ENCODE measurements around the gene ZBTB39.

The ZBTB39 gene

GRCh38 chr12:57010627-57011247 is 4.4 kb upstream of the ZBTB39 start:
- H3K4me2 ChIP-seq (ENCODE audit: low read length), result no peak overlapping the region
- H3K9me3 ChIP-seq (ENCODE audit: insufficient read depth, low read length), result no peaks in the 10 kb centered on the region

GRCh38 chr12:57009949-57010626 is 3.7 kb upstream of the ZBTB39 start:
- Histone ChIP-seq H3K36me3 (replicated peaks; ENCODE audit: low read depth, low read length) (no peaks in the 10 kb centered on the region), H3K9me3 (ENCODE audit: insufficient read depth, low read length) (no peaks in the 10 kb centered on the region), H4K20me1 (ENCODE audit: insufficient read depth, low read length) (no peaks in the 10 kb centered on the region), H3K9ac (ENCODE audit: low read length) (no peak overlapping the region), H2AFZ (ENCODE audit: low read depth, low read length) (no peak overlapping the region), H3K27me3 (ENCODE audit: low read depth, low read length) (peaks cover 18% of the 10 kb centered on the region), H3K4me1 (ENCODE audit: low read length) (peaks cover 47% of the 10 kb centered on the region), H3K79me2 (ENCODE audit: low read length) (peaks cover 11% of the 10 kb centered on the region), H3K4me2 (ENCODE audit: low read length) (no peak overlapping the region), H3K4me3 (ENCODE audit: low read length) (no peak overlapping the region), H3K27ac (ENCODE audit: low read length) (no peak overlapping the region)
- no peak for TF ChIP-seq CTCF (IDR thresholded peaks at IDR 0.05; ENCODE audit: low read depth, low read length)
- no peak for TF ChIP-seq EZH2phosphoT487 (IDR thresholded peaks at IDR 0.05; ENCODE audit: low read depth)

More at GRCh38 chr12:57010627-57011247, 4.4 kb upstream of the ZBTB39 start:
- no peak overlapping the region for H2AFZ ChIP-seq (ENCODE audit: low read depth, low read length)
- peaks cover 42% of the 10 kb centered on the region for H3K4me1 ChIP-seq (ENCODE audit: low read length)
- no peak overlapping the region for H3K9ac ChIP-seq (ENCODE audit: low read length)
- peaks cover 24% of the 10 kb centered on the region for H3K27me3 ChIP-seq (ENCODE audit: low read depth, low read length)
- H3K36me3 ChIP-seq (replicated peaks; ENCODE audit: low read depth, low read length), result no peaks in the 10 kb centered on the region
- H3K27ac ChIP-seq (ENCODE audit: low read length), result no peak overlapping the region
- TF ChIP-seq CTCF (IDR thresholded peaks at IDR 0.05; ENCODE audit: low read depth, low read length) (no peak), EZH2phosphoT487 (IDR thresholded peaks at IDR 0.05; ENCODE audit: low read depth) (no peak)
- no peak overlapping the region for H3K4me3 ChIP-seq (ENCODE audit: low read length)
- H3K79me2 ChIP-seq (ENCODE audit: low read length), result peaks cover 5% of the 10 kb centered on the region
- no peaks in the 10 kb centered on the region for H4K20me1 ChIP-seq (ENCODE audit: insufficient read depth, low read length)

GRCh38 chr12:57008178-57008577 is 1.8 kb upstream of the ZBTB39 start:
- Histone ChIP-seq H2AFZ (ENCODE audit: low read depth, low read length) (no peak overlapping the region), H3K27ac (ENCODE audit: low read length) (no peak overlapping the region), H3K4me3 (ENCODE audit: low read length) (no peak overlapping the region), H4K20me1 (ENCODE audit: insufficient read depth, low read length) (0 out of 2 replicates have a peak, but pooled peaks cover 3% of the 10 kb centered on the region), H3K27me3 (ENCODE audit: low read depth, low read length) (no peaks in the 10 kb centered on the region), H3K36me3 (replicated peaks; ENCODE audit: low read depth, low read length) (peaks cover 11% of the 10 kb centered on the region), H3K79me2 (ENCODE audit: low read length) (peaks cover 25% of the 10 kb centered on the region), H3K9ac (ENCODE audit: low read length) (no peak overlapping the region), H3K4me1 (ENCODE audit: low read length) (peaks cover 42% of the 10 kb centered on the region), H3K9me3 (ENCODE audit: insufficient read depth, low read length) (no peaks in the 10 kb centered on the region), H3K4me2 (ENCODE audit: low read length) (no peak overlapping the region)
- no peak for TF ChIP-seq EZH2phosphoT487 (IDR thresholded peaks at IDR 0.05; ENCODE audit: low read depth)
- peak; percentile 79 for TF ChIP-seq CTCF (IDR thresholded peaks at IDR 0.05; ENCODE audit: low read depth, low read length)

- Histone ChIP-seq H4K20me1 (ENCODE audit: insufficient read depth, low read length) (peaks cover 5% of the 10 kb centered on the region; the same call in 1 of the 2 replicates), H3K4me1 (ENCODE audit: low read length) (peaks cover 30% of the 10 kb centered on the region), H3K9me3 (ENCODE audit: insufficient read depth, low read length) (no peaks in the 10 kb centered on the region), H3K27ac (ENCODE audit: low read length) (no peak overlapping the region), H3K79me2 (ENCODE audit: low read length) (peaks cover 27% of the 10 kb centered on the region), H3K36me3 (replicated peaks; ENCODE audit: low read depth, low read length) (peaks cover 11% of the 10 kb centered on the region), H2AFZ (ENCODE audit: low read depth, low read length) (peak overlapping the region; percentile 93), H3K27me3 (ENCODE audit: low read depth, low read length) (no peaks in the 10 kb centered on the region), H3K4me3 (ENCODE audit: low read length) (peak overlapping the region; percentile 63), H3K4me2 (ENCODE audit: low read length) (peak overlapping the region; percentile 61), H3K9ac (ENCODE audit: low read length) (peak overlapping the region; percentile 50)
- TF ChIP-seq CTCF (IDR thresholded peaks at IDR 0.05; ENCODE audit: low read depth, low read length) (no peak; the same call in 1 of the 2 replicates), EZH2phosphoT487 (IDR thresholded peaks at IDR 0.05; ENCODE audit: low read depth) (no peak)
These were observed 596 bp upstream of the ZBTB39 start for GRCh38 chr12:57006809-57007475.
